HG03558 (cell line): Measurements from ENCODE around the gene CTSF.
"Not testable (repeated sequence)": the region's sequence is repeated elsewhere in the genome, so short reads cannot be mapped to it uniquely, and the experiment has no call there.

ENCODE experiments used
- ATAC-seq: cut with Tn5 transposase; IDR thresholded peaks from one replicate; pipeline ENCODE4 v1.9.1; 2021; ENCODE audit warnings: moderate number of reproducible peaks; ENCODE audit not compliant: unreplicated experiment; ENCODE audit errors: extremely low read depth

CTSF gene

GRCh38 chr11:66591175-66591574 lies 22.8 kb upstream of the CTSF start:
- ATAC-seq: no peak

GRCh38 chr11:66589996-66590675 lies 21.7 kb upstream of the CTSF start:
- no peak for ATAC-seq

GRCh38 chr11:66589315-66589714 lies 20.9 kb upstream of the CTSF start:
- ATAC-seq: not testable (repeated sequence)

GRCh38 chr11:66586136-66586535 lies 17.7 kb upstream of the CTSF start:
- ATAC-seq: no peak

GRCh38 chr11:66585447-66585846 lies 17.0 kb upstream of the CTSF start:
- ATAC-seq: not testable (repeated sequence)

GRCh38 chr11:66582565-66583147 lies 14.2 kb upstream of the CTSF start:
- not testable (repeated sequence) for ATAC-seq

GRCh38 chr11:66581261-66581660 lies 12.9 kb upstream of the CTSF start:
- ATAC-seq: no peak

GRCh38 chr11:66580803-66581202 lies 12.4 kb upstream of the CTSF start:
- ATAC-seq: no peak

- ATAC-seq: no peak
Measured at GRCh38 chr11:66579017-66579606, 10.7 kb upstream of the CTSF start.

GRCh38 chr11:66570850-66571180 lies 2.4 kb upstream of the CTSF start:
- no peak for ATAC-seq

GRCh38 chr11:66570079-66570849 lies 1.9 kb upstream of the CTSF start:
- ATAC-seq: no peak

- no peak for ATAC-seq
Measured at GRCh38 chr11:66569076-66569475, 670 bp upstream of the CTSF start.

GRCh38 chr11:66567787-66568123 lies 651 bp downstream of the CTSF start:
- no peak for ATAC-seq

- no peak for ATAC-seq
Measured at GRCh38 chr11:66566221-66566620, 2.2 kb downstream of the CTSF start.

GRCh38 chr11:66564984-66565383 lies 3.4 kb downstream of the CTSF start:
- no peak for ATAC-seq

- ATAC-seq: no peak
Measured at GRCh38 chr11:66564538-66564937, 3.9 kb downstream of the CTSF start.

GRCh38 chr11:66563832-66564231 lies 4.6 kb downstream of the CTSF start:
- ATAC-seq: no peak

- ATAC-seq: no peak
Measured at GRCh38 chr11:66562907-66563583, 5.4 kb downstream of the CTSF start.

GRCh38 chr11:66562275-66562674 lies 6.1 kb downstream of the CTSF start:
- ATAC-seq: no peak

GRCh38 chr11:66561975-66562248 lies 6.5 kb downstream of the CTSF start:
- no peak for ATAC-seq
